H1 (cell line): Measurements from ENCODE around the gene ALOX5. TPM values are rescaled to one million over a fixed set of nuclear protein-coding genes. Genes with fewer than 3 reads are reported as not detected.

Experiments
- CTCF ChIA-PET: fragments of 300-600 bp; sonication (Branson Sonifier 250); formaldehyde crosslinking; loops from one replicate; lab custom pipeline; 2021; ENCODE audit not compliant: partially characterized antibody; lab: Charles Lee
- POLR2A ChIA-PET: fragments of 300-600 bp; sonication (Branson Sonifier 250); formaldehyde crosslinking; loops from one replicate; lab custom pipeline; 2021; ENCODE audit warnings: inconsistent platforms; ENCODE audit not compliant: partially characterized antibody; lab: Charles Lee
- DNase-seq, 2 experiments: peaks; one replicate each; pipeline versions ENCODE4 v3.0.0 to v3.0.0-alpha.2; 2010 to 2022; ENCODE audit warnings: low spot score in 2 of 2, low read depth in 1 of 2, mixed read lengths in 1 of 2
- FAIRE-seq: peaks from 2 replicates; lab custom pipeline; 2011; peaks lifted over from hg19 to GRCh38; lab: Jason Lieb, UNC
- H2AFZ ChIP-seq: 2 replicates; pipeline ENCODE4 v1.8.1; 2012; ENCODE audit warnings: low read length, inconsistent platforms
- H2AK5ac ChIP-seq: 2 replicates; pipeline ENCODE4 v1.6.1; 2013; ENCODE audit warnings: low read depth, low read length
- H2BK120ac ChIP-seq: replicated peaks from 2 replicates; pipeline ENCODE3; 2013; ENCODE audit warnings: low read depth, low read length, inconsistent platforms
- H2BK12ac ChIP-seq: 2 replicates; pipeline ENCODE4 v1.6.1; 2013; ENCODE audit warnings: low read depth, low read length
- H2BK15ac ChIP-seq: 2 replicates; pipeline ENCODE4 v1.6.1; 2013; ENCODE audit warnings: low read length
- H2BK20ac ChIP-seq: 2 replicates; pipeline ENCODE4 v1.6.1; 2013; ENCODE audit warnings: low read length
- H2BK5ac ChIP-seq: 2 replicates; pipeline ENCODE4 v1.6.1; 2013; ENCODE audit warnings: low read depth, low read length
- H3K14ac ChIP-seq: 2 replicates; pipeline ENCODE4 v1.6.1; 2013; ENCODE audit warnings: inconsistent platforms; ENCODE audit not compliant: insufficient read length
- H3K18ac ChIP-seq: 2 replicates; pipeline ENCODE4 v1.6.1; 2013; ENCODE audit warnings: low read length; ENCODE audit errors: extremely low read depth
- H3K23ac ChIP-seq: 2 replicates; pipeline ENCODE4 v1.6.1; 2013; ENCODE audit warnings: inconsistent platforms; ENCODE audit not compliant: insufficient read length
- H3K23me2 ChIP-seq: 2 replicates; pipeline ENCODE4 v1.6.1; 2013; ENCODE audit warnings: low read depth, low read length
- H3K27ac ChIP-seq: 2 replicates; pipeline ENCODE4 v1.6.1; 2011; ENCODE audit warnings: low read depth, low read length, inconsistent platforms
- H3K27me3 ChIP-seq, 4 experiments: replicated peaks in 1 of 4; 1 replicate in 1 of 4; 2 replicates in 3 of 4; pipeline versions ENCODE4 v1.6.1 to v1.8.1; 2011 to 2013; ENCODE audit warnings: low read length in 3 of 4, mild to moderate bottlenecking in 3 of 4, inconsistent platforms in 2 of 4, mixed read lengths in 2 of 4, moderate library complexity in 1 of 4; ENCODE audit not compliant: control insufficient read depth in 3 of 4, insufficient read depth in 3 of 4; ENCODE audit errors: extremely low read depth in 1 of 4
- H3K36me3 ChIP-seq, 4 experiments: 2 replicates each; pipeline versions ENCODE4 v1.6.1 to v1.8.1; 2011 to 2013; ENCODE audit warnings: mild to moderate bottlenecking in 4 of 4, low read length in 3 of 4, moderate library complexity in 2 of 4, control low read depth in 1 of 4, inconsistent platforms in 1 of 4; ENCODE audit not compliant: insufficient read depth in 4 of 4, control insufficient read depth in 2 of 4
- H3K4ac ChIP-seq: replicated peaks from 2 replicates; pipeline ENCODE3; 2013; ENCODE audit warnings: low read length, low read depth, mixed read lengths, inconsistent platforms; ENCODE audit not compliant: insufficient read length
- H3K4me1 ChIP-seq, 4 experiments: replicated peaks in 1 of 4; 1 replicate in 1 of 4; 2 replicates in 3 of 4; pipeline versions ENCODE4 v1.6.1 to v1.8.1; 2011 to 2013; ENCODE audit warnings: low read length in 3 of 4, inconsistent platforms in 2 of 4, mixed read lengths in 1 of 4; ENCODE audit not compliant: insufficient read depth in 4 of 4, control insufficient read depth in 3 of 4
- H3K4me2 ChIP-seq, 2 experiments: 2 replicates each; pipeline versions ENCODE4 v1.6.1 to v1.8.1; 2011 to 2013; ENCODE audit warnings: low read depth in 2 of 2, low read length in 2 of 2, control low read depth in 1 of 2, inconsistent platforms in 1 of 2, mild to moderate bottlenecking in 1 of 2; ENCODE audit not compliant: insufficient read depth in 1 of 2
- H3K4me3 ChIP-seq, 4 experiments: fragments of 200-600, 300-600 bp in 1 of 4; sonication (generic), shearing (Covaris generic), sonication (Bioruptor Twin) in 1 of 4; 2 replicates each; pipeline versions ENCODE4 v1.5.1 to v1.8.1; 2011 to 2016; ENCODE audit warnings: low read length in 4 of 4, low read depth in 3 of 4, control low read depth in 2 of 4, inconsistent platforms in 2 of 4, mild to moderate bottlenecking in 2 of 4, mixed read lengths in 1 of 4, moderate library complexity in 1 of 4; ENCODE audit not compliant: insufficient read depth in 2 of 4; ENCODE audit errors: extremely low read depth in 1 of 4
- H3K56ac ChIP-seq: replicated peaks from 2 replicates; pipeline ENCODE3; 2013; ENCODE audit warnings: low read depth, mild to moderate bottlenecking, mixed read lengths, low read length, inconsistent platforms; ENCODE audit not compliant: insufficient read length
- H3K79me1 ChIP-seq: 2 replicates; pipeline ENCODE4 v1.6.1; 2013; ENCODE audit warnings: low read depth, low read length, control low read depth
- H3K79me2 ChIP-seq, 2 experiments: 2 replicates each; pipeline versions ENCODE4 v1.6.1 to v1.8.1; 2012 to 2013; ENCODE audit warnings: low read length in 2 of 2, mild to moderate bottlenecking in 2 of 2, inconsistent platforms in 1 of 2; ENCODE audit not compliant: insufficient read depth in 2 of 2, control insufficient read depth in 1 of 2
- H3K9ac ChIP-seq, 4 experiments: replicated peaks in 1 of 4; 1 replicate in 1 of 4; 2 replicates in 3 of 4; pipeline versions ENCODE4 v1.6.1 to v1.8.1; 2011 to 2013; ENCODE audit warnings: low read depth in 3 of 4, low read length in 3 of 4, control low read depth in 2 of 4, mild to moderate bottlenecking in 2 of 4, moderate library complexity in 2 of 4, inconsistent platforms in 1 of 4; ENCODE audit errors: extremely low read depth in 1 of 4
- H3K9me3 ChIP-seq, 2 experiments: 2 replicates each; pipeline versions ENCODE4 v1.6.1 to v1.8.1; 2012 to 2013; ENCODE audit warnings: mild to moderate bottlenecking in 2 of 2, moderate library complexity in 2 of 2, control low read depth in 1 of 2, inconsistent platforms in 1 of 2, low read depth in 1 of 2, low read length in 1 of 2, mixed read lengths in 1 of 2; ENCODE audit not compliant: insufficient read depth in 2 of 2
- H4K20me1 ChIP-seq, 2 experiments: replicated peaks in 1 of 2; 2 replicates each; pipeline versions ENCODE3 to v1.8.1; 2011 to 2013; ENCODE audit warnings: inconsistent platforms in 2 of 2, low read length in 2 of 2, mild to moderate bottlenecking in 1 of 2; ENCODE audit not compliant: insufficient read depth in 2 of 2, control insufficient read depth in 1 of 2
- H4K5ac ChIP-seq: 2 replicates; pipeline ENCODE4 v1.6.1; 2013; ENCODE audit warnings: low read length, low read depth, mixed read lengths, inconsistent platforms; ENCODE audit not compliant: insufficient read length
- H4K8ac ChIP-seq: 2 replicates; pipeline ENCODE4 v1.8.0; 2013; ENCODE audit warnings: mild to moderate bottlenecking, moderate library complexity, low read length, inconsistent platforms; ENCODE audit not compliant: insufficient read depth; ENCODE audit errors: extremely low read depth
- H4K91ac ChIP-seq: replicated peaks from 2 replicates; pipeline ENCODE3; 2013; ENCODE audit warnings: low read length, mixed read lengths, inconsistent platforms; ENCODE audit not compliant: insufficient read length
- CREB1 ChIP-seq: IDR thresholded peaks from 2 replicates; pipeline ENCODE4 v1.6.1; 2012; ENCODE audit warnings: inconsistent platforms
- RAD21 ChIP-seq, 2 experiments: IDR thresholded peaks in 1 of 2; conservative IDR thresholded peaks in 1 of 2; 2 replicates each; pipeline ENCODE4 v1.6.1; 2011; ENCODE audit warnings: low read depth in 2 of 2, low read length in 2 of 2, improper control_type of control experiment in 1 of 2, inconsistent platforms in 1 of 2, mild to moderate bottlenecking in 1 of 2, moderate library complexity in 1 of 2
- SIX5 ChIP-seq: IDR thresholded peaks from 2 replicates; pipeline ENCODE4 v1.6.1; 2011; ENCODE audit warnings: mild to moderate bottlenecking, low read depth, low read length
- WGBS, 2 experiments: shearing (Covaris generic) in 1 of 2; methylation state at CpG; one replicate each; pipeline versions ENCODE4 v1.1.6 to v1.1.7; 2013 to 2015; ENCODE audit warnings: low lambda C conversion rate in 2 of 2, mixed read lengths in 2 of 2, inconsistent platforms in 1 of 2, low coverage in 1 of 2, missing lambda C conversion rate in 1 of 2; ENCODE audit not compliant: insufficient replicate concordance in 2 of 2, insufficient coverage in 1 of 2, insufficient read length in 1 of 2; ENCODE audit errors: extremely low coverage in 1 of 2, missing lambda C conversion rate in 1 of 2; 5-methylcytosine and 5-hydroxymethylcytosine counted together
- polyA plus RNA-seq, 7 experiments: library from polyadenylated mRNA; depleted of rRNA in 3 of 7; stranded (reverse) in 5 of 7; unstranded in 2 of 7; fragments of >200 nt in 5 of 7; fragments of 200-250 nt in 2 of 7; gene quantifications; 1 replicate in 5 of 7; 2 replicates in 1 of 7; 4 replicates in 1 of 7; pipeline versions ENCODE4 v1.2.1 to v1.2.3, GENCODE V29; 2011 to 2013; ENCODE audit warnings: missing spikeins in 2 of 7, mixed read lengths in 2 of 7
- total RNA-seq: library from RNA; stranded (reverse); fragmentation: NEBNext Ultra II Directional; extraction: Animal tissue kit (Norgen Biotek cat#: 25700); gene quantifications from 2 replicates; pipeline ENCODE4 v1.2.1, GENCODE V29; 2021

ALOX5 gene
- total and polyA plus RNA-seq, 2 of the 8 experiments (the other 6 are each of a cell fraction or from before 2014, with no cell fraction given) = 1.6 to 3.8 TPM

GRCh38 chr10:45353186-45353585 lies 20.8 kb upstream of the ALOX5 start:
- TF ChIP-seq SIX5 (no peak), RAD21 (IDR thresholded peaks at IDR 0.05 in 1 of 2, conservative IDR thresholded peaks at IDR 0.05 in 1 of 2; ENCODE audit: low read depth in 2 of 2, low read length in 2 of 2) (no peak), CREB1 (no peak)
- no peak overlapping the region for H3K9ac ChIP-seq
- H3K4me1 ChIP-seq = no peaks in the 10 kb centered on the region
- WGBS, 2 experiments = 95% methylated on average over 1 of the region's 1 CpG; no CpG with 5 or more reads in 1 of the 2 experiments
- no peak overlapping the region for H2BK12ac ChIP-seq
- H3K27ac ChIP-seq = no peak overlapping the region
- no peaks in the 10 kb centered on the region for H3K23me2 ChIP-seq
- H3K18ac ChIP-seq = no peak overlapping the region
- no peak overlapping the region for H4K5ac ChIP-seq
- no peak overlapping the region for H3K14ac ChIP-seq
- H3K4me3 ChIP-seq = no peak overlapping the region
- POLR2A ChIA-PET = no interaction called here
- CTCF ChIA-PET = interaction anchor here (1.7 kb wide), 1 partner anchor 11 kb away, joined by 4 read pairs; no protein-coding TSS in a partner anchor
- H2BK20ac ChIP-seq = no peak overlapping the region
- no peak for DNase-seq
- H3K9me3 ChIP-seq = peaks cover 0 to 3% of the 10 kb centered on the region in 2 experiments; a peak in 2 of 4 replicates
- no peaks in the 10 kb centered on the region for H3K79me2 ChIP-seq
- no peak overlapping the region for H3K23ac ChIP-seq
- FAIRE-seq = no peak
- no peak overlapping the region for H3K56ac ChIP-seq
- H3K4ac ChIP-seq = no peak overlapping the region
- H2BK15ac ChIP-seq = no peak overlapping the region
- H3K79me1 ChIP-seq = no peaks in the 10 kb centered on the region
- no peak overlapping the region; the same call in 1 of the 2 replicates for H4K8ac ChIP-seq
- no peak overlapping the region for H2AFZ ChIP-seq
- H4K91ac ChIP-seq = no peak overlapping the region
- H2BK5ac ChIP-seq = no peak overlapping the region
- no peak overlapping the region for H2AK5ac ChIP-seq
- no peaks in the 10 kb centered on the region for H3K27me3 ChIP-seq
- H3K36me3 ChIP-seq = peaks cover 0 to 3% (median 0%) of the 10 kb centered on the region in 4 experiments; a peak in 1 of 8 replicates
- H4K20me1 ChIP-seq = no peaks in the 10 kb centered on the region
- no peak overlapping the region for H2BK120ac ChIP-seq
- H3K4me2 ChIP-seq = no peak overlapping the region
